Sigmoid colon (tissue), 7 donors: Measurements from ENCODE around the gene LYPD6. TPM values are rescaled to one million over a fixed set of nuclear protein-coding genes. Genes with fewer than 3 reads are reported as not detected.

ENCODE experiments used
- DNase-seq: peaks from one replicate; pipeline ENCODE4 v3.0.0-alpha.2; 2019
- H3K27ac ChIP-seq, 4 donors: fragments of 200-600 bp; sonication (generic); one replicate each; pipeline ENCODE4 v1.5.1; 2016 to 2019; ENCODE audit warnings: mild to moderate bottlenecking in 1 of 4
- H3K27me3 ChIP-seq, 3 donors: fragments of 200-600 bp; sonication (generic); one replicate each; pipeline ENCODE4 v1.5.1; 2019; ENCODE audit warnings: mild to moderate bottlenecking in 1 of 3
- H3K36me3 ChIP-seq, 4 donors: fragments of 200-600 bp; sonication (generic); one replicate each; pipeline ENCODE4 v1.5.1; 2016 to 2019
- H3K4me1 ChIP-seq, 4 donors: fragments of 200-600 bp; sonication (generic); one replicate each; pipeline ENCODE4 v1.5.1; 2017 to 2019
- H3K4me3 ChIP-seq, 4 donors: fragments of 200-600 bp; sonication (generic); one replicate each; pipeline ENCODE4 v1.5.1; 2017 to 2019; ENCODE audit warnings: mild to moderate bottlenecking in 2 of 4, moderate library complexity in 1 of 4
- H3K9me3 ChIP-seq, 4 donors: fragments of 200-600 bp in 3 of 4; sonication (generic) in 3 of 4; one replicate each; pipeline versions ENCODE4 v1.5.1 to v1.6.1; 2013 to 2019
- EP300 ChIP-seq, 4 donors: sonication (generic); formaldehyde crosslinking; IDR thresholded peaks; one replicate each; pipeline ENCODE4 v1.6.1; 2017; ENCODE audit warnings: antibody characterized with exemption in 4 of 4
- POLR2A ChIP-seq, 2 donors: fragments of 450-650 bp; IDR thresholded peaks; one replicate each; pipeline ENCODE4 v1.6.1; 2016; ENCODE audit warnings: antibody characterized with exemption in 2 of 2, mild to moderate bottlenecking in 2 of 2, moderate library complexity in 2 of 2
- POLR2AphosphoS5 ChIP-seq, 4 donors: sonication (generic); formaldehyde crosslinking; IDR thresholded peaks; one replicate each; pipeline ENCODE4 v1.6.1; 2017; ENCODE audit warnings: antibody characterized with exemption in 4 of 4
- WGBS, 2 donors: extraction: QIAGEN DNeasy Blood & Tissue Kit; methylation state at CpG; one replicate each; pipeline ENCODE4 v1.1.7; 2013; 5-methylcytosine and 5-hydroxymethylcytosine counted together
- intact Hi-C: fragments of 100-400 bp; cut with DNase I; formaldehyde crosslinking; loops from one replicate; pipeline ENCODE4 v1.15.1; 2023
- polyA plus RNA-seq, 3 donors: library from polyadenylated mRNA; stranded (reverse); fragments of 200-250 nt; gene quantifications; one replicate each; pipeline ENCODE4 v1.2.3, GENCODE V29; 2013
- total RNA-seq, 4 donors: library from RNA; depleted of rRNA; stranded (reverse); fragments of >200 nt; gene quantifications; one replicate each; pipeline ENCODE4 v1.1.0, GENCODE V29; 2016
- TF ChIP-seq, protein P1 (sequence below), 4 experiments: fragments of 450-650 bp in 3 of 4; fragments of 200-600 bp in 1 of 4; IDR thresholded peaks; one replicate each; pipeline ENCODE4 v1.5.1; 2016 to 2019; ENCODE audit warnings: antibody characterized with exemption in 4 of 4, mild to moderate bottlenecking in 3 of 4, moderate library complexity in 2 of 4
- donor health status: healthy with polysubstance abuse.
- donor health status: Bipolar disorder and iron deficiency.
- donor health status: healthy.

LYPD6 gene
- total and polyA plus RNA-seq, 7 donors: 1.0 to 2.0 (median 1.4) TPM

DNA sequence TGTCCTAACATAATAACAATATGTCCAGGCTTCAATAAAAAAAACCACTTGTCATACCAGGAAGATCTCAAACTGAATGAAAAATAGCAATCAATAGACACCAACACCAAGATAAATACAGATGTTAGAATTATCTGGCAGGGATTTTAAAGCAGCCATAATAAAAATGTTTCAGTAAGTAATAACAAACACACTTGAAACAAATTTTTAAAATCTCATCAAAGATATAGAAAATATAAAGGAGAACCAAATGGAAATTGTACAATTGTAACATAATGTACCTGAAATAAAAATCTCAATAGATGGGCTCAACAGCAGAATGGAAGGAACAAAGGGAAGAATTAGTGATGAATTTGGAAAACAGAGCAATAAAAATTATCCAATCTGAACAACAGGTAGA lies 128.1 kb downstream of the LYPD6 start:
- H3K9me3 ChIP-seq: peaks cover 0 to 6% (median 0%) of the 10 kb centered on the region in 4 donors
- intact Hi-C loops: no loop called here
- H3K4me1 ChIP-seq: no peaks in the 10 kb centered on the region
- TF ChIP-seq POLR2AphosphoS5 (IDR thresholded peaks at IDR 0.05): no peak
- TF ChIP-seq, protein P1, sequence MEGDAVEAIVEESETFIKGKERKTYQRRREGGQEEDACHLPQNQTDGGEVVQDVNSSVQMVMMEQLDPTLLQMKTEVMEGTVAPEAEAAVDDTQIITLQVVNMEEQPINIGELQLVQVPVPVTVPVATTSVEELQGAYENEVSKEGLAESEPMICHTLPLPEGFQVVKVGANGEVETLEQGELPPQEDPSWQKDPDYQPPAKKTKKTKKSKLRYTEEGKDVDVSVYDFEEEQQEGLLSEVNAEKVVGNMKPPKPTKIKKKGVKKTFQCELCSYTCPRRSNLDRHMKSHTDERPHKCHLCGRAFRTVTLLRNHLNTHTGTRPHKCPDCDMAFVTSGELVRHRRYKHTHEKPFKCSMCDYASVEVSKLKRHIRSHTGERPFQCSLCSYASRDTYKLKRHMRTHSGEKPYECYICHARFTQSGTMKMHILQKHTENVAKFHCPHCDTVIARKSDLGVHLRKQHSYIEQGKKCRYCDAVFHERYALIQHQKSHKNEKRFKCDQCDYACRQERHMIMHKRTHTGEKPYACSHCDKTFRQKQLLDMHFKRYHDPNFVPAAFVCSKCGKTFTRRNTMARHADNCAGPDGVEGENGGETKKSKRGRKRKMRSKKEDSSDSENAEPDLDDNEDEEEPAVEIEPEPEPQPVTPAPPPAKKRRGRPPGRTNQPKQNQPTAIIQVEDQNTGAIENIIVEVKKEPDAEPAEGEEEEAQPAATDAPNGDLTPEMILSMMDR (IDR thresholded peaks at IDR 0.05): no peak
- TF ChIP-seq EP300 (IDR thresholded peaks at IDR 0.05): no peak
- TF ChIP-seq POLR2A (IDR thresholded peaks at IDR 0.05): no peak
- DNase-seq: no peak
- no peaks in the 10 kb centered on the region for H3K36me3 ChIP-seq
- no peaks in the 10 kb centered on the region for H3K27me3 ChIP-seq
- H3K27ac ChIP-seq: no peak overlapping the region
- no peak overlapping the region for H3K4me3 ChIP-seq

DNA sequence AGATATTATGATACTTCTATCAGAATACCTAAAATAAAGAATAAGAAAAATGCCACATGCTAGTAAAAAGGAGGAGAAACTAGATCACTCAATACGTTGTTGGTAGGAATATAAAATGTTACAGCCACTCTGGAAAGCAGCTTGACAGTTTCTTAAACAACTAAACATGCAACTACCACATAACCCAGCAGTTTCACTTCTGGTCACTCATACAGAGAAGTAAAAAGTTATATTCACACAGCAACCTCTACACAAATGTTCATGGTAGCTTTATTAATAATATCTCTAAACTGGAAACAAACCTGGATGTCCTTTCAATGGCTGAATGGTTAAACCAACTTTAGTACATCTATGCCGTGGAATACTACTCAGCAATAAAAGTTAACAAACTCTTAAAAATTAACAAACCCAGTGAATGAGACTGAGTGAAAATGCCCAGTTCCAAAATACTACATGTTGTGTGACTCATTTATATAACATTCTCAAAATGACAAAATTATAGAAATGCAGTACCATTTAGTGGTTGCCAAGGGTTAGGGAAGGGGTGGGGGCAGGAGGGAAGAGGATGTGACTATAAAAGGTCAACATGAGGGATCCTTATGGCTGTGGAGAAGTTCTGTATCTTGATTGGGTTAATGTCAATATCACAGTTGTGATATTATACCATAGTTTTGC lies 133.1 kb downstream of the LYPD6 start:
- 35 to 38% methylated on average over 2 of the region's 2 CpGs for WGBS, 2 donors
- intact Hi-C loops: no loop called here
- H3K4me3 ChIP-seq: no peak overlapping the region
- DNase-seq: no peak
- H3K9me3 ChIP-seq: peaks cover 0 to 6% (median 0%) of the 10 kb centered on the region in 4 donors
- H3K27ac ChIP-seq: no peak overlapping the region
- no peaks in the 10 kb centered on the region for H3K4me1 ChIP-seq
- no peaks in the 10 kb centered on the region for H3K36me3 ChIP-seq
- no peak for TF ChIP-seq POLR2A (IDR thresholded peaks at IDR 0.05)
- TF ChIP-seq POLR2AphosphoS5 (IDR thresholded peaks at IDR 0.05): no peak
- no peak for TF ChIP-seq EP300 (IDR thresholded peaks at IDR 0.05)
- TF ChIP-seq, protein P1 (IDR thresholded peaks at IDR 0.05): no peak
- no peaks in the 10 kb centered on the region for H3K27me3 ChIP-seq

DNA sequence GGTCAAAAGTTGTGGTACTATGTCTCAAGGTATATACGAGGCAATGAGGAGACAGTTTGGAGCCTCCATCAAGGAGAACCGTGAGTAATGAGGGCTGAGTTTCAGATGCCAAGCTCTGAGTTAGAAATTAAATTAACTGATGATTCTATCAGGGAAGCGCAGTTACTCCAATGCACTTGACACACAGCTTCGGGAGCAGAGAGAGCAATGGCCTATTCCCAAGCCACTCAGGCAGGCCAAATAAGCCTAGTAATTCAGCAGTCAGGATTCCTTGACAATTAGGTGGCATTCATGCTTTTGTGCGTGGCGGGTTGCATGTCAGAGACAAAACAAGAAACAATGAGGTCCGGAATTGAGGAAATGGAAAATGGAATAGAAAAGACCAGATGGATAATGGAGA lies 134.0 kb downstream of the LYPD6 start:
- Histone ChIP-seq H3K4me1 (no peaks in the 10 kb centered on the region), H3K27me3 (no peaks in the 10 kb centered on the region), H3K9me3 (peaks cover 0 to 6% (median 0%) of the 10 kb centered on the region in 4 donors), H3K4me3 (no peak overlapping the region), H3K27ac (no peak overlapping the region), H3K36me3 (no peaks in the 10 kb centered on the region)
- TF ChIP-seq POLR2A (IDR thresholded peaks at IDR 0.05) (no peak), POLR2AphosphoS5 (IDR thresholded peaks at IDR 0.05) (no peak), EP300 (IDR thresholded peaks at IDR 0.05) (no peak)
- TF ChIP-seq, protein P1 (IDR thresholded peaks at IDR 0.05): no peak
- intact Hi-C loops: no loop called here
- DNase-seq: no peak
- WGBS, 2 donors: 92 to 96% methylated on average over 7 of the region's 7 CpGs

DNA sequence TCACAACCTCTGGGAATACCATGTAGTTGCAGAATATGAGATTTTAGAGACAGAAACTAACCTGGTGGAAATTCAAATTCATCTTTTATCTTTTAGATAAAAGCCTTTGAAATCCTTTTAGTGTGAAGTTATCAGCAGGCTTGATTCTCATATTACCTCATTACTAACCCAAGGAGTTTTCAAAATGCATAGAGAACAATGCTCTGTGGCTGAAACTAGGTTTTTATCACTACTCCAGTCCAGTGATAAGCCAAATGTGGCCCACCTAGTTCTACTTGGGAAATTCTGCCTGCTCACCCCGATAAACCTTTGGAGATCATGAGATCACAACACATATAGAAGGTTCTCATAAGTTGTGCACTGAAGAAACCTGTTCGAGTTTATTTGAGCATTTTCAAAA lies 135.5 kb downstream of the LYPD6 start:
- intact Hi-C loops: no loop called here
- Histone ChIP-seq H3K4me3 (no peak overlapping the region), H3K9me3 (peaks cover 0 to 6% (median 0%) of the 10 kb centered on the region in 4 donors), H3K36me3 (no peaks in the 10 kb centered on the region), H3K4me1 (no peaks in the 10 kb centered on the region), H3K27ac (no peak overlapping the region), H3K27me3 (no peaks in the 10 kb centered on the region)
- DNase-seq: no peak
- TF ChIP-seq, protein P1 (IDR thresholded peaks at IDR 0.05): no peak
- no peak for TF ChIP-seq EP300 (IDR thresholded peaks at IDR 0.05)
- 87 to 91% methylated on average over 2 of the region's 2 CpGs for WGBS, 2 donors

DNA sequence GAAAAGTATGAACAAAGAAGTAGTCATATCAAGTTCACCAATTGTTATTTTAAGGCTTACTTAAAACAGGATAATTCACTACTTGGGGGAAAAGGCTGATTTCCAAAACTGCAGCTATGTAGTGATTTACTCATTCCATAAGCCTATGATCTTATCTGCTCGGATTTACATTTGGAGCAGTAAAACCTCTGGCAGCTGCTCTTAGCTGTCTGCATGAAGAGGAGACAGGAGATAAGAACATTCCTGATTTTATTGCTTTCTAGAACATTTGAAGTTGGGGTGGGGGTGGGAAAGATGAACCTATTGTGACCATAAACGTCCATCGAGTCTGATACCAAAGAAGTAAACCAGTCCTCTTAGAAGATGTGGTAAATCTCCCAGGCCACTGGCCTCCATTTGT lies 136.2 kb downstream of the LYPD6 start:
- 22 to 40% methylated on average over 3 of the region's 3 CpGs for WGBS, 2 donors
- H3K9me3 ChIP-seq: peaks cover 0 to 4% (median 0%) of the 10 kb centered on the region in 4 donors
- no peak overlapping the region for H3K4me3 ChIP-seq
- no peak for DNase-seq
- no peak overlapping the region for H3K27ac ChIP-seq
- no peaks in the 10 kb centered on the region for H3K27me3 ChIP-seq
- no peaks in the 10 kb centered on the region for H3K4me1 ChIP-seq
- TF ChIP-seq, protein P1 (IDR thresholded peaks at IDR 0.05): no peak
- TF ChIP-seq POLR2A (IDR thresholded peaks at IDR 0.05): no peak
- TF ChIP-seq EP300 (IDR thresholded peaks at IDR 0.05): no peak
- TF ChIP-seq POLR2AphosphoS5 (IDR thresholded peaks at IDR 0.05): no peak
- H3K36me3 ChIP-seq: no peaks in the 10 kb centered on the region
- intact Hi-C loops: no loop called here
